GM10248 (cell line): ENCODE data around the gene MECR.

Source experiments
- CTCF ChIA-PET: fragments of 300-600 bp; sonication (Branson Sonifier 250); formaldehyde crosslinking; extraction: SDS; loops from one replicate; lab custom pipeline; 2021; ENCODE audit warnings: antibody characterized with exemption; lab: Yijun Ruan, JAX
- POLR2A ChIA-PET: fragments of 350-650 bp; sonication (Branson Sonifier 250); formaldehyde crosslinking; extraction: SDS; loops from one replicate; lab custom pipeline; 2020; ENCODE audit warnings: antibody characterized with exemption; lab: Yijun Ruan, JAX
- DNase-seq: peaks from one replicate; pipeline ENCODE4 v3.0.0; 2012; ENCODE audit errors: extremely low spot score
- CTCF ChIP-seq: IDR thresholded peaks from 2 replicates; pipeline ENCODE4 v1.5.1; 2012; ENCODE audit warnings: mild to moderate bottlenecking, low read depth; ENCODE audit errors: extremely low read depth, missing control alignments, control extremely low read depth

Gene MECR

GRCh38 chr1:29200906-29201594 is 29.7 kb downstream of the MECR start:
- no peak for DNase-seq
- ChIA-PET CTCF (interaction anchor here (1.4 to 8.9 kb wide), 13 partner anchors 8 to 416 kb away, joined by 3 to 132 read pairs (median 10); partner anchors contain the start of genes SRSF4 and TMEM200B), POLR2A (no interaction called here)
- TF ChIP-seq CTCF, result no peak

GRCh38 chr1:29197993-29198392 is 32.7 kb downstream of the MECR start:
- ChIA-PET POLR2A (no interaction called here), CTCF (interaction anchor here (1.2 to 8.9 kb wide), 7 partner anchors 8 to 320 kb away, joined by 3 to 132 read pairs (median 7); partner anchors contain the start of gene SRSF4)
- TF ChIP-seq CTCF, result no peak
- no peak for DNase-seq

GRCh38 chr1:29197590-29197924 is 33.2 kb downstream of the MECR start:
- peak; percentile 37 for DNase-seq
- ChIA-PET POLR2A (no interaction called here), CTCF (interaction anchor here (1.0 to 8.9 kb wide), 8 partner anchors 9 to 461 kb away, joined by 3 to 132 read pairs (median 6); partner anchors contain the start of genes SRSF4 and YTHDF2)
- TF ChIP-seq CTCF, result peak; percentile 38

- no peak for DNase-seq
- TF ChIP-seq CTCF, result no peak
- POLR2A ChIA-PET, result no interaction called here
- CTCF ChIA-PET, result interaction anchor here (1.0 to 8.9 kb wide), 7 partner anchors 9 to 460 kb away, joined by 3 to 132 read pairs (median 7); partner anchors contain the start of genes SRSF4 and YTHDF2
These were observed 33.7 kb downstream of the MECR start for GRCh38 chr1:29196863-29197589.

GRCh38 chr1:29195881-29196291 is 34.8 kb downstream of the MECR start:
- ChIA-PET CTCF (interaction anchor here (0.6 to 8.9 kb wide), 3 partner anchors 11 to 360 kb away, joined by 3 to 132 read pairs (median 5); partner anchors contain the start of gene SRSF4), POLR2A (no interaction called here)
- DNase-seq, result no peak
- no peak for TF ChIP-seq CTCF

- CTCF ChIA-PET, result interaction anchor here (1.1 to 4.2 kb wide), 6 partner anchors 8 to 160 kb away, joined by 3 to 18 read pairs (median 6); partner anchors contain the start of gene SRSF4
- no peak for DNase-seq
- TF ChIP-seq CTCF, result no peak
- POLR2A ChIA-PET, result no interaction called here
These were observed 36.8 kb downstream of the MECR start for GRCh38 chr1:29193879-29194455.
